Stomach smooth muscle (tissue), 2 donors: Measurements from ENCODE around the gene WDFY4.
A peak's percentile ranks its signal among the peaks of the same experiment; 100 is the strongest.

Experiments
- H3K27ac ChIP-seq: one replicate; pipeline ENCODE4 v1.7.0; 2013; ENCODE audit warnings: mild to moderate bottlenecking, low read length, inconsistent platforms
- H3K27me3 ChIP-seq, 2 donors: one replicate each; pipeline ENCODE4 v1.7.0; 2013; ENCODE audit warnings: low read length in 2 of 2; ENCODE audit not compliant: insufficient read depth in 2 of 2, control insufficient read depth in 1 of 2
- H3K36me3 ChIP-seq, 2 donors: one replicate each; pipeline ENCODE4 v1.7.0; 2013; ENCODE audit warnings: low read length in 2 of 2; ENCODE audit not compliant: control insufficient read depth in 2 of 2, insufficient read depth in 2 of 2
- H3K4me1 ChIP-seq: one replicate; pipeline ENCODE4 v1.7.0; 2013; ENCODE audit warnings: low read length; ENCODE audit not compliant: control insufficient read depth, insufficient read depth
- H3K4me3 ChIP-seq, 2 donors: one replicate each; pipeline ENCODE4 v1.7.0; 2013; ENCODE audit warnings: low read length in 2 of 2
- H3K9ac ChIP-seq, 2 donors: one replicate each; pipeline ENCODE4 v1.7.0; 2013; ENCODE audit warnings: low read length in 2 of 2, mild to moderate bottlenecking in 1 of 2
- H3K9me3 ChIP-seq, 2 donors: one replicate each; pipeline ENCODE4 v1.7.0; 2013; ENCODE audit warnings: low read length in 2 of 2; ENCODE audit not compliant: control insufficient read depth in 2 of 2
- donor health status: healthy.
- donor health status: Pancreatic carcinoma.

Gene WDFY4

GRCh38 chr10:49010295-49010694, 325.6 kb downstream of the WDFY4 start:
- no peak overlapping the region for H3K9ac ChIP-seq
- no peaks in the 10 kb centered on the region for H3K27me3 ChIP-seq
- no peak overlapping the region for H3K27ac ChIP-seq
- H3K4me3 ChIP-seq = no peak overlapping the region
- H3K4me1 ChIP-seq = peaks cover 32% of the 10 kb centered on the region
- no peaks in the 10 kb centered on the region for H3K9me3 ChIP-seq
- H3K36me3 ChIP-seq = no peaks in the 10 kb centered on the region

- H3K4me3 ChIP-seq = no peak overlapping the region
- peaks cover 32% of the 10 kb centered on the region for H3K4me1 ChIP-seq
- H3K9ac ChIP-seq = no peak overlapping the region
- H3K9me3 ChIP-seq = no peaks in the 10 kb centered on the region
- no peaks in the 10 kb centered on the region for H3K27me3 ChIP-seq
- peaks cover 0 to 2% of the 10 kb centered on the region in 2 donors for H3K36me3 ChIP-seq
- H3K27ac ChIP-seq = no peak overlapping the region
Measured at GRCh38 chr10:49010865-49011264, 326.2 kb downstream of the WDFY4 start.

- Histone ChIP-seq H3K9ac (no peak overlapping the region), H3K9me3 (no peaks in the 10 kb centered on the region), H3K27me3 (no peaks in the 10 kb centered on the region), H3K4me1 (peaks cover 32% of the 10 kb centered on the region), H3K36me3 (peaks cover under 1 to 2% of the 10 kb centered on the region in 2 donors), H3K27ac (no peak overlapping the region), H3K4me3 (no peak overlapping the region)
Measured at GRCh38 chr10:49011756-49012155, 327.1 kb downstream of the WDFY4 start.

GRCh38 chr10:49012603-49013002, 327.9 kb downstream of the WDFY4 start:
- Histone ChIP-seq H3K36me3 (peaks cover 2 to 6% of the 10 kb centered on the region in 2 donors), H3K27ac (no peak overlapping the region), H3K27me3 (no peaks in the 10 kb centered on the region), H3K4me3 (no peak overlapping the region), H3K9ac (no peak overlapping the region), H3K9me3 (no peaks in the 10 kb centered on the region), H3K4me1 (peaks cover 32% of the 10 kb centered on the region)

GRCh38 chr10:49015700-49016099, 331.0 kb downstream of the WDFY4 start:
- Histone ChIP-seq H3K4me3 (no peak overlapping the region), H3K36me3 (peaks cover 12 to 17% of the 10 kb centered on the region in 2 donors), H3K4me1 (peaks cover 9% of the 10 kb centered on the region), H3K27ac (no peak overlapping the region), H3K9me3 (no peaks in the 10 kb centered on the region), H3K27me3 (no peaks in the 10 kb centered on the region), H3K9ac (no peak overlapping the region)

- Histone ChIP-seq H3K9ac (no peak overlapping the region), H3K9me3 (no peaks in the 10 kb centered on the region), H3K27me3 (no peaks in the 10 kb centered on the region), H3K4me1 (peaks cover 8% of the 10 kb centered on the region), H3K27ac (no peak overlapping the region), H3K4me3 (no peak overlapping the region), H3K36me3 (peaks cover 10 to 20% of the 10 kb centered on the region in 2 donors)
Measured at GRCh38 chr10:49021685-49022084, 337.0 kb downstream of the WDFY4 start.

GRCh38 chr10:49023071-49023470, 338.4 kb downstream of the WDFY4 start:
- no peaks in the 10 kb centered on the region for H3K27me3 ChIP-seq
- H3K4me1 ChIP-seq = peaks cover 8% of the 10 kb centered on the region
- no peak overlapping the region for H3K27ac ChIP-seq
- no peak overlapping the region for H3K4me3 ChIP-seq
- H3K36me3 ChIP-seq = peaks cover 10 to 14% of the 10 kb centered on the region in 2 donors
- no peak overlapping the region for H3K9ac ChIP-seq
- H3K9me3 ChIP-seq = no peaks in the 10 kb centered on the region

- H3K9ac ChIP-seq = peak overlapping the region in 1 of 2 donors; percentile 5
- no peaks in the 10 kb centered on the region for H3K27me3 ChIP-seq
- no peaks in the 10 kb centered on the region for H3K9me3 ChIP-seq
- H3K36me3 ChIP-seq = peaks cover 7 to 10% of the 10 kb centered on the region in 2 donors
- peaks cover 8% of the 10 kb centered on the region for H3K4me1 ChIP-seq
- peak overlapping the region; percentile 53 for H3K27ac ChIP-seq
- H3K4me3 ChIP-seq = no peak overlapping the region
Measured at GRCh38 chr10:49023752-49024151, 339.1 kb downstream of the WDFY4 start.

GRCh38 chr10:49024484-49024883, 339.8 kb downstream of the WDFY4 start:
- peaks cover 8% of the 10 kb centered on the region for H3K4me1 ChIP-seq
- peak overlapping the region; percentile 53 for H3K27ac ChIP-seq
- H3K27me3 ChIP-seq = no peaks in the 10 kb centered on the region
- no peaks in the 10 kb centered on the region for H3K9me3 ChIP-seq
- H3K4me3 ChIP-seq = no peak overlapping the region
- no peak overlapping the region for H3K9ac ChIP-seq
- H3K36me3 ChIP-seq = peaks cover under 1 to 4% of the 10 kb centered on the region in 2 donors

GRCh38 chr10:49025347-49025983, 340.8 kb downstream of the WDFY4 start:
- no peak overlapping the region for H3K4me3 ChIP-seq
- H3K27me3 ChIP-seq = no peaks in the 10 kb centered on the region
- H3K4me1 ChIP-seq = peaks cover 8% of the 10 kb centered on the region
- peaks cover 2 to 3% of the 10 kb centered on the region in 2 donors for H3K36me3 ChIP-seq
- no peak overlapping the region for H3K9ac ChIP-seq
- H3K27ac ChIP-seq = no peak overlapping the region
- no peaks in the 10 kb centered on the region for H3K9me3 ChIP-seq

- no peak overlapping the region for H3K4me3 ChIP-seq
- H3K36me3 ChIP-seq = peaks cover 0 to 4% of the 10 kb centered on the region in 2 donors
- H3K27me3 ChIP-seq = no peaks in the 10 kb centered on the region
- no peak overlapping the region for H3K9ac ChIP-seq
- no peak overlapping the region for H3K27ac ChIP-seq
- H3K9me3 ChIP-seq = no peaks in the 10 kb centered on the region
- H3K4me1 ChIP-seq = peaks cover 5% of the 10 kb centered on the region
Measured at GRCh38 chr10:49028639-49029038, 344.0 kb downstream of the WDFY4 start.
